GM19043 (cell line): ENCODE measurements around the gene GPRC5D.

ENCODE experiments used
- ATAC-seq: cut with Tn5 transposase; IDR thresholded peaks from one replicate; pipeline ENCODE4 v1.9.1; 2021; ENCODE audit warnings: low read depth; ENCODE audit not compliant: unreplicated experiment

The GPRC5D gene

GRCh38 chr12:12982331-12982730 is 30.4 kb upstream of the GPRC5D start:
- ATAC-seq: no peak

- no peak for ATAC-seq
These were observed 27.8 kb upstream of the GPRC5D start for GRCh38 chr12:12979731-12980259.

- ATAC-seq: no peak
These were observed 27.2 kb upstream of the GPRC5D start for GRCh38 chr12:12979126-12979525.

GRCh38 chr12:12977231-12977630 is 25.3 kb upstream of the GPRC5D start:
- ATAC-seq: no peak

GRCh38 chr12:12976366-12976765 is 24.4 kb upstream of the GPRC5D start:
- no peak for ATAC-seq

GRCh38 chr12:12975322-12976077 is 23.5 kb upstream of the GPRC5D start:
- no peak for ATAC-seq

GRCh38 chr12:12974211-12974610 is 22.2 kb upstream of the GPRC5D start:
- ATAC-seq: no peak

- no peak for ATAC-seq
These were observed 21.0 kb upstream of the GPRC5D start for GRCh38 chr12:12973019-12973418.

GRCh38 chr12:12965836-12966235 is 13.9 kb upstream of the GPRC5D start:
- no peak for ATAC-seq

GRCh38 chr12:12964255-12964654 is 12.3 kb upstream of the GPRC5D start:
- no peak for ATAC-seq

GRCh38 chr12:12960639-12961209 is 8.8 kb upstream of the GPRC5D start:
- no peak for ATAC-seq

GRCh38 chr12:12958886-12959285 is 6.9 kb upstream of the GPRC5D start:
- no peak for ATAC-seq

- ATAC-seq: no peak
These were observed 3.1 kb upstream of the GPRC5D start for GRCh38 chr12:12954878-12955625.

GRCh38 chr12:12954356-12954755 is 2.4 kb upstream of the GPRC5D start:
- ATAC-seq: no peak

GRCh38 chr12:12951504-12951903 is 466 bp downstream of the GPRC5D start:
- no peak for ATAC-seq

- ATAC-seq: no peak
These were observed 4.1 kb downstream of the GPRC5D start for GRCh38 chr12:12947902-12948301.

- ATAC-seq: no peak
These were observed 5.1 kb downstream of the GPRC5D start for GRCh38 chr12:12946686-12947355.

- ATAC-seq: no peak
These were observed 6.4 kb downstream of the GPRC5D start for GRCh38 chr12:12945591-12945990.

- ATAC-seq: no peak
These were observed 8.2 kb downstream of the GPRC5D start for GRCh38 chr12:12943586-12944260.
